K562 (cell line): ENCODE results near the gene B4GALNT4. TPM values are rescaled to one million over a fixed set of nuclear protein-coding genes. Genes with fewer than 3 reads are reported as not detected.

Experiments
- DPF2 ChIP-seq: fragments of 450-650 bp; IDR thresholded peaks from 2 replicates; pipeline ENCODE4 v1.6.1; 2016
- FOXJ2 ChIP-seq: fragments of 200-800 bp; sonication (Bioruptor generic); IDR thresholded peaks from 2 replicates; pipeline ENCODE4 v1.6.1; 2016; ENCODE audit warnings: missing genetic modification characterization, missing compliant biosample characterization
- HEY1 ChIP-seq: fragments of 250-450 bp; sonication (Bioruptor Pico); IDR thresholded peaks from 2 replicates; pipeline ENCODE4 v1.5.0; 2020; ENCODE audit warnings: mild to moderate bottlenecking, moderate library complexity, borderline replicate concordance
- JUN ChIP-seq, 2 experiments: sonication (generic) in 1 of 2; formaldehyde crosslinking in 1 of 2; IDR thresholded peaks; 2 replicates each; pipeline versions ENCODE4 v1.6.1 to v1.8.0; 2012 to 2022; ENCODE audit warnings: borderline replicate concordance in 2 of 2, mild to moderate bottlenecking in 2 of 2, improper control_type of control experiment in 1 of 2, low read depth in 1 of 2, low read length in 1 of 2, missing genetic modification reagents in 1 of 2
- MCM2 ChIP-seq: fragments of 450-650 bp; IDR thresholded peaks from 2 replicates; pipeline ENCODE4 v1.6.1; 2017; ENCODE audit warnings: low read depth, mild to moderate bottlenecking
- MEIS2 ChIP-seq: fragments of 450-650 bp; IDR thresholded peaks from 2 replicates; pipeline ENCODE4 v1.6.1; 2014; ENCODE audit warnings: mild to moderate bottlenecking; ENCODE audit not compliant: partially characterized antibody
- SMAD4 ChIP-seq: fragments of 250-450 bp; sonication (Bioruptor Pico); conservative IDR thresholded peaks from 2 replicates; pipeline ENCODE4 v1.8.0; 2021; ENCODE audit warnings: inconsistent platforms, mild to moderate bottlenecking, moderate library complexity
- STAT6 ChIP-seq: sonication (generic); formaldehyde crosslinking; IDR thresholded peaks from 2 replicates; pipeline ENCODE4 v1.8.1; 2023; ENCODE audit warnings: mild to moderate bottlenecking, missing genetic modification reagents
- TSHZ1 ChIP-seq: fragments of 250-450 bp; sonication (Bioruptor Pico); IDR thresholded peaks from 2 replicates; pipeline ENCODE4 v1.4.0; 2020; ENCODE audit warnings: mild to moderate bottlenecking, moderate library complexity
- ZBTB26 ChIP-seq: fragments of 450-650 bp; formaldehyde crosslinking; IDR thresholded peaks from 2 replicates; pipeline ENCODE4 v1.4.0; 2022; ENCODE audit warnings: missing genetic modification characterization
- ZNF224 ChIP-seq: sonication (generic); formaldehyde crosslinking; IDR thresholded peaks from 2 replicates; pipeline ENCODE4 v1.8.0; 2022; ENCODE audit warnings: mild to moderate bottlenecking, missing genetic modification reagents
- ZNF41 ChIP-seq: fragments of 250-450 bp; sonication (Bioruptor Pico); conservative IDR thresholded peaks from 2 replicates; pipeline ENCODE4 v1.4.0; 2020; ENCODE audit warnings: mild to moderate bottlenecking
- ZNF609 ChIP-seq: sonication (generic); formaldehyde crosslinking; IDR thresholded peaks from 2 replicates; pipeline ENCODE4 v1.8.1; 2023; ENCODE audit warnings: missing genetic modification reagents, mild to moderate bottlenecking, borderline replicate concordance
- polyA plus RNA-seq, 8 experiments: library from polyadenylated mRNA; depleted of rRNA in 4 of 8; stranded (reverse) in 5 of 8; unstranded in 3 of 8; fragments of >200 nt; fragmentation: Nextera tagmentation in 2 of 8; fragmentation: Illumina TruSeq in 1 of 8; extraction: Ambion mirVana in 2 of 8; extraction: Trizol in 1 of 8; gene quantifications; 2 replicates each; pipeline versions ENCODE4 v1.2.1 to v1.2.3, GENCODE V29; 2011 to 2014; ENCODE audit warnings: inconsistent platforms in 1 of 8, missing spikeins in 1 of 8
- total RNA-seq, 7 experiments: library from RNA; depleted of rRNA in 6 of 7; stranded (reverse); fragments of >200 nt in 6 of 7; fragmentation: Illumina TruSeq in 2 of 7; extraction: Trizol in 2 of 7; gene quantifications; 2 replicates each; pipeline versions ENCODE4 v1.2.1 to v1.2.3, GENCODE V29; 2011 to 2021; ENCODE audit warnings: low replicate concordance in 1 of 7

Gene B4GALNT4
- total and polyA plus RNA-seq, 9 of the 15 experiments (the other 6 are each of a cell fraction or from before 2014, with no cell fraction given), result 0.20 to 37.1 (median 10.8) TPM; not detected in 1

- no peak for TF ChIP-seq ZNF609 (CRISPR knock-in tag)
- no peak for TF ChIP-seq ZNF224 (CRISPR knock-in tag)
- no peak for TF ChIP-seq STAT6 (CRISPR knock-in tag)
- TF ChIP-seq MCM2, result no peak
- TF ChIP-seq TSHZ1, result peak; percentile 5; the same call in 1 of the 2 replicates
- no peak for TF ChIP-seq MEIS2
- no peak for TF ChIP-seq DPF2
- TF ChIP-seq JUN (IDR thresholded peaks at IDR 0.05; ENCODE audit: borderline replicate concordance, low read depth, low read length), result no peak
- no peak for TF ChIP-seq JUN (CRISPR knock-in tag; IDR thresholded peaks at IDR 0.05; ENCODE audit: borderline replicate concordance)
- TF ChIP-seq HEY1, result 0 out of 2 replicates have a peak, but pooled peaks have one; percentile 53
- TF ChIP-seq SMAD4 (CRISPR knock-in tag), result peak; percentile 38; the same call in 1 of the 2 replicates
- TF ChIP-seq ZBTB26, result no peak; the same call in 1 of the 2 replicates
- 0 out of 2 replicates have a peak, but pooled peaks have one; percentile 18 for TF ChIP-seq ZNF41 (CRISPR knock-in tag)
- 0 out of 2 replicates have a peak, but pooled peaks have one; percentile 42 for TF ChIP-seq FOXJ2 (tag)
Measured at GRCh38 chr11:353179-353873, 16.0 kb upstream of the B4GALNT4 start (continued).
